HG03025 (cell line): ENCODE measurements around the gene ARHGAP10.
"Not testable (repeated sequence)": the region's sequence is repeated elsewhere in the genome, so short reads cannot be mapped to it uniquely, and the experiment has no call there.

Experiments used
- ATAC-seq: cut with Tn5 transposase; IDR thresholded peaks from one replicate; pipeline ENCODE4 v1.9.1; 2021; ENCODE audit warnings: mild to moderate bottlenecking, moderate library complexity; ENCODE audit not compliant: unreplicated experiment, low FRiP score

The ARHGAP10 gene

DNA sequence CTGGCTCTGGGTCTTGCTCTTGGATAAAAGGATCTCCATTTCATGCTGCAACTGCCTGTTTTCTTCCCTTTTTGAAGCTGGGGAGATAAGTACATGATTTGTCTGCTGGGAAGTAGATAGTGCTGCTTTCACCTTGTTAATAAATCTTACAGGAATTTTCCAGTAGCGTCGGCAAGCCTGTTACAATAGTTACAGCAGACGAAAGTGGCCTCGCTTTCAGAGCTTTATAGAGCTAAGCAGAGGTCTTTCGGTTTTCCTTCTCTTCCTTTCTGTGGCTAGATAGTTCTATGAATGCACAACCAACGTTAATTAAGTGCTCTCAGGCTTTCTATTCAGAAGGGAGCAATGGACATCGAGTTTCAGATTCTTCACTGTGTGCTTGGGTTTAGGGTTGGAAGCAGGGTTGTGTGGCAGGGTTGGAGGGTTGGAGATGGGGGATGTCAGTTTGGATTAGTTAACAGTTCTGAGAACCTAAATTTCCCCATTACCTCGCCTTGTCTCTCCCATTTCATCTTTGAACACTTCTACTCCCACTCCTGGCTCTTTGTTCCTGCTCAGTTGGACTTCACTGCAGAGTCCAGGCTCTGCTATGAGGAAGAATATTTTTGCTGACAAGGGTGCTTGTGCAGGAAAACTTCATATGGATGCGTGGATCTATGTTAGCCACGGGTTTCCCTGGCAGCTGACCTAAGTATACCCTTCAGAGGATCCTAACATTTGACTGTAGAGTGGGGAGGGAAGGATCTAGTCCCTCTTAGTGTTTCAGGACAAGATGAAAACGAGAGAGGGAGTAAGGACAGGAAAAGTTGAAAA lies 237.9 kb downstream of the ARHGAP10 start:
- peak; percentile 78 for ATAC-seq

DNA sequence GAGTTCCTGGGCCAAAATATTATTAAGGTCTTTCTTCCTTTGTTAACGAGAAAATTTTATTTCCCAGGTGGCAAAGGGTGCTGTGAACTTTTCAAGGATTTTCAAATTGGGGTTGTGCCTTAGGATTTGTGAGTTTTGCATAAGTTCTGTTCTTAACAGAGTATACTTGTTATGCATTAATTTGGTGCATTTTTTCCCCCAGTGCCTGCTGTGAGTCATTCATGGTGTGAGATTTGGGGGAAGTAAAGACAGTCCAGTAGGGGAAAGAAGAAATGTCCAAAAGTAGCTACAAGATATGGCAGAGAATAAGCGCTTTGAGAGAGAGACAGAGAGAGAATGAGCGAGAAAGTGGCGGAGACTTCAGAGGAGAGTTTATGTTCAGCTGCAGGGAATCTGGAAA lies 239.2 kb downstream of the ARHGAP10 start:
- no peak for ATAC-seq

DNA sequence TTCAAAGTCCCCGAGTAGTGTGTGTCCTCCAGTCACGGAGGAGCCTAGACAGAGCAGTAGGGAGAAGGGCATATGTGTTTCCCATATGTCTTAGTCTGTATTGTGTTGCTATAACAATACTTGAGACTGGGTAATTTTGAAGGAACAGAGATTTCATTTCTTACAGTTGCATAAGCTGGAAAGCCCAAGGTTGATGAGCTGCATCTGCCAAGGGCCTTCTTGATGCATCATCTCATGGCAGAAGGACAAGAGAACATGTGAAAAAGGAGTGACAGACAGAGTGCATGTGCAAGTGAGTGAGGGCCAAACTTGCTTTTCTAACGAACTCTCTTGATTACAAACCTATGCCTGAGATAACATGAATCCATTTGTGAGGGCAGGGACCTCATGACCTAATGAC lies 243.4 kb downstream of the ARHGAP10 start:
- no peak for ATAC-seq

DNA sequence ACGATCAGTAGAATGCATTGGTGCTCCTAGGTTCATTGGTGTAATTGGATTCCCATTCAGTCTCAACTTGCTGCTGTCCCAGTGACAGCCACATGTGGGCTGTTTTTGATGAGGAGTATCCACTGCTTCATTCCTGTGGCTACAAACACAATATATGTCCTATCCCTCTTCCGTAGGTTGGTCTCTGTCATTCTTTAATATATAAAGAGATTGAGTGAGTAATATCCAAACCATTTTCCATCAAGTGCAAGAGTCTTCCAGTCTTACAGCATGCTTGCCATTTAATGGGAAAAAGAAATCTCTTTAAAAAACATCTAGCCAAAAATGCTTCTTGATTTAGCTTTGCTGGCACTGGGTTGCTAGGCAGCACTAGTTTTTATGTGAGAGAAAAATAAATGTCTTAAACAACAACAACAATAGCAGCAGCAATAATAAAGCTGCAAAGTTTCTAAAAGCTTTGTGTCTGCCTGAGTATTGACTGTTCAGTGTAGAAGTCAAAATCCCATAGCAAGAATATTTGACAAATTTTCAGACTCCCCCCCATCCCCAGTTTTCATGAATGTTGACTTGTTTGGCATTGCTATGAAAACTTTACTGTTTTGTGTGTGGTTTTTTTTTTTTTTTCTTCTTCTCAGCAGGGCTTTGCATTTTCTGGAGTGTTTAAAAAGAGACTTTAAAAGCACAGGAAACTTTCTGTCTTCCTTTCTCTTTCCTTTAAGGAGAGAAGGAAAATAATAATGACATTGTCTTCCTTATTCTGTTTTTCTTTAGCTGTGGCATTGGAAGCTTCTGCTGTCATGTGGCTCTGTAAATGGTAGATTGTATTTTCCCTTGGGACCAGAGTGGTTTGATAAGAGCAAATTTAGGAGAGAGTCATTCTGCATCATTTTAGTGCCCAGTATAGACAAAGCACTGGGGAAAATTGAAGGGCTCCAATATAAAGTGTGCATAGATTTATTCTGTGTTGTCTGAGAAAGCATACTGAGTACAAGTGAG lies 244.3 kb downstream of the ARHGAP10 start:
- no peak for ATAC-seq

DNA sequence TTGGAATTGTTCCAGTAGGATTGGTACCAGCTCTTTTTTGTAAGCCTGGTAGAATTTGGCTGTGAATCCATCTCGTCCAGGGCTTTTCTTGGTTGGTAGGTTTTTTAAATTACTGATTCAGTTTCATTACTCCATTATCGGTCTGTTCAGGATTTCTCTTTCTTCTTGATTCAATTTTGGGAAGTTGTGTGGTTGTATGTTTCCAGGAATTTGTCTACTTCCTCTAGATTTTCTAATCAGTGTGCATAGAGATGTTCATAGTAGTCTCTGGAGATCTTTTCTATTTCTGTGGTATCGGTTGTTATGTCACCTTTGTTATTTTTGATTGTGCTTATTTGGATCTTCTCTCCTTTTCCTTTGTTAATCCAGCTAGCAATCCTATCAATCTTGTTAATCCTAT lies 248.7 kb downstream of the ARHGAP10 start:
- no peak for ATAC-seq

DNA sequence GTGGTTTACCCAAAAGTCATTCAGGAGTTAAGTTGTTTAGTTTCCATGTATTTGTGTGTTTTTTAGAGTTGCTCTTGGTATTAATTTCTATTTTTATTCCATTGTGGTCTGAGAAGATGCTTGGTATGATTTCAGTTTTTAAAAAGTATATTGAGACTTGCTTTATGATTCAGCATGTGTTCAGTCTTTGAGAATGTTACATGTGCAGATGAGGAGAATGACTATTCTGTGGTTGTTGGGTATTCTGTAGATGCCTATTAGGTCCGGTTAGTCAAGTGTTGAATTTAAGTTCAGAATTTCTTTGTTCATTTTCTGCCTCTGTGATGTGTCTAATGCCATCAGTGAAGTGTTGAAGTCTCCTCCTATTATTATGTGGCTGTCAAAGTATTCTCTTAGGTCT lies 249.4 kb downstream of the ARHGAP10 start:
- peak; percentile 96 for ATAC-seq

DNA sequence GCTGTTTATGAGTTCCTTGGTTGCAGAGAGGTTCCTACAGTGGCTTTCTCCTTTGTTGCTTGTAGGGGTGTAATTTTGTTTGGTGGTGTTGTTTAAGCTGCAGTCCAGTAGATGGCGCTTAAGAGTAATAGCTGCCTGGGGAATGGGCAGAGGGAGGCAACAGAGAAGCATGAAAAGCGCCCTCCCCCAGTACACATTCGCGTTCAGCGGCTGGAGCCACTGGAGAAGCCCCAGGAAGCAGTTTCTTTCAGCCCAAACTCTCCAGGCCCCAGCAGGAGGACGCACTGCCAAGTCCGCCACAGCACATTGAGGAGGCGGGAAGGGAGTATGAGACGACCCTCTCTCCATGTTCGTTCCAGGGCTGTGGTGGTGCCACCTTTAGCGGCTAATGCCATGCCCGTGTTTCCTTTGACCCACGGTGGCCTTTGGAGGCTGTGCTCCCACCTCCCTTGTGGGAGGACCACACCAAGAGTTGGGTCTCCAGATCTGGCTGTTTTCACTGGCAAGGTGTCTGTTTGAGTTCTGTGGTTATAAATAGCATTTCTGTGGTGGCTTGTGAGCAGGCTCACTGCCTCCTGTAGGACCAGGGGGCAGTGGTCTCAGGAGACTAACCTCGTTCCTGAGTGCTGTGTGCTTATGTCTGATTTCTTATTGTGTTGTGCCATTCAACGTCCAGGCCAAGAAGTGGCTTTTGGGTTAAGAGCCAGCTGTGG lies 252.3 kb downstream of the ARHGAP10 start:
- ATAC-seq, result no peak

DNA sequence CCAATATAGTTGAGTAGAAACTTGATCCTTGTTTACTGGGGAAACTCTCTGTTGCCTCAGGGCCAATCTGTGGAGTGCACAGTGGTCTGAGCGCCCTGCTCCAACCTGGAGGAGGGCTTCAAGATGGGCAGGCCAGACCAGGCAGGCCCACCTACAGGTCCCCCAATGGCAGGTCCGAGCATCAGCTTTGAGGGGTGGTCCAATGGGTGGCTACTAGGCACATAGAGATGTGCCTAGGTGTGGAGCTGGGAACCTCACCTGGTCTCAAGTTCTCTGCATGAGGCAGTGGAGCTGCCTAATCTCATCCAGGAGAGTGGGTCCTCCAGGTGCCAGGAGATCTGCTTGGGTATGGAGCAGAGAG lies 252.9 kb downstream of the ARHGAP10 start:
- no peak for ATAC-seq

DNA sequence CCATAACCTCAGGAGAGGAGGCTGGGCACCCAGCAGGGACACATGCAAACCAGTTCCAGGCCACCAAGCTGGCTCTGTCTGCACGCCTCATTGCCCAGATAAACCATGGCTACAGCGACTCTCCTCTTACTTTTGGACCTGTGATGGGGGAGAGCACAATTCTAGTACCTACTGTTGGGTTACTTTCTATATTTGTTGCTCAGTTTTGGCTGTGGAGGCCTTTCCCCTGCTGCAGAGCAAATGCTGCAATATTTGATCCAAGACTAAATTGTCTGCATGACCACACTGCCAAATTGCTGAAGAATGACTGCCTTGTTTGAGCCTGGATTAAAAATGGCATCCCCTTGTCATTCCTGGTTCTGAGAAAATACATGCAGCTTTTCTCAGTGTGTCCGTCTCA lies 253.5 kb downstream of the ARHGAP10 start:
- no peak for ATAC-seq

DNA sequence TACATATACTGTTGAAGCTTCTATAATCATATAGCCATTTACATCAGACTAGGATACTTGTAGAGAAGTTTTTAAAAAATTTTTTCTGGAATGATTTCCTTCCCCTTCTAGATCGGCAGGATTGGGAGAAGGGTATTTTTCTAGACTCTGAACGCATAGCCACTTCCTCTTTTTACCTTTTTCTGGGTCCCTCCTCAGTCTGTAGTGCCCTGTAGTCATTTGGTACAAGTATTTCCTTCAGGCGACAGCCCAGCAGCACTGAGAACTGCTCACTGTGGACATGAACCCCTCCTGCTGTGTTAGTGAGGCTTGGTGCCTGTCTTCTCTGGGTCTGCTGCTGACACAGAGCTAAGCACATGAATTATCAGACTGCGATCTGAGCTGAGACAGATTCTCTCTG lies 255.4 kb downstream of the ARHGAP10 start:
- ATAC-seq, result peak; percentile 52

DNA sequence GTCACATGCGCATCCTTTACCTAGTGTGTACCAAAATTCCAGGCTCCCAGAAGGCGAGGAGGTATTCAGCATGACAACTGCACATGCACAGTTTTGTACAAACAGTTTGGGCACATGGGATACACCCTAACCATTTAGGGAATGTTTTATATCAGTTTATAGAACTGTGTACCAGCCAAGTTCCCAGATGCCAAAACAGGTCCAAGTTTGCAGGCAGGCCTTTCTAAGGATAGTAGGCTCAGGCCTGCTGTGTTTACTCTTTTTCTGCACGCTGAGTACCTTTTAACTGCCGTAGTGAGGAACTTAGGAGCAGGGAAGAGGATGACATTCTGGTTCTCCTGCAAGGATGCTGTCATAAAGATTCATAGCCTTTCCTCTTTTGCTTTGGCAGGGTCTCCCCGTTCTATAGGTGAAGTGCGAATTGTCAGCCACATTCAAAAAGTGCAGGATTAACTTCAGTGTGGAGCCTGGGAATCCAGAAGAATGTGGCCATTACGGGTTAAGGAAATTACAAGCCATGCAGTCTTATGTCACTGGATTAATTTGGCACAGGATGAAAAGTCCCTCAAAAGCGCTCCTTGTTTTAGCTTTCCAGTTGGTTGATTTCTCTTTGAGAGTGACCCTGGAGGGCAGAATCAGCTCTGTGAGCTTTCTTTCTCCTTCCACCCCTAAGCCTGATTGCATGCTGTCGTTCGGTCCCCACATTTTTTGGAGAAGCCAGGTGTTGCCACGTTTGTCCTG lies 259.8 kb downstream of the ARHGAP10 start:
- ATAC-seq, result no peak

DNA sequence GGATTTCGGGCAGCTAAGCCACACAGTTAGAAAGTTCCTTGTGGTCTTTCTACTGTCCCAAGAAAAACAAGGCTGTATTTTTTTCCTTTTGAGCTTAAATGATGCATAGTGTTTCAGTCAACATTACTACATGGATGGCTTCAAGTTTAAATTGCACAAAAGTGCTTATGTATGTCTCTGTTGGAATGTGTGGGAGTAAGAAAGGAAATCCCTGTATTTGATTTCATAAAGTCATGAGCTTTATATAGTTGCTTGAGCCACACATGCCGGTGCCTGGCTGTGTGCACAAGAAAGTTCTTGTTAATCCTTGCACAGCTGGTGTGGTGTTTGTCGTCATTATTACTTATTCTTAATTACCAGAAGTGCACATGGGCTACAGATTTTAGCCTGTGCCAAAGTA lies 262.2 kb downstream of the ARHGAP10 start:
- ATAC-seq, result no peak

DNA sequence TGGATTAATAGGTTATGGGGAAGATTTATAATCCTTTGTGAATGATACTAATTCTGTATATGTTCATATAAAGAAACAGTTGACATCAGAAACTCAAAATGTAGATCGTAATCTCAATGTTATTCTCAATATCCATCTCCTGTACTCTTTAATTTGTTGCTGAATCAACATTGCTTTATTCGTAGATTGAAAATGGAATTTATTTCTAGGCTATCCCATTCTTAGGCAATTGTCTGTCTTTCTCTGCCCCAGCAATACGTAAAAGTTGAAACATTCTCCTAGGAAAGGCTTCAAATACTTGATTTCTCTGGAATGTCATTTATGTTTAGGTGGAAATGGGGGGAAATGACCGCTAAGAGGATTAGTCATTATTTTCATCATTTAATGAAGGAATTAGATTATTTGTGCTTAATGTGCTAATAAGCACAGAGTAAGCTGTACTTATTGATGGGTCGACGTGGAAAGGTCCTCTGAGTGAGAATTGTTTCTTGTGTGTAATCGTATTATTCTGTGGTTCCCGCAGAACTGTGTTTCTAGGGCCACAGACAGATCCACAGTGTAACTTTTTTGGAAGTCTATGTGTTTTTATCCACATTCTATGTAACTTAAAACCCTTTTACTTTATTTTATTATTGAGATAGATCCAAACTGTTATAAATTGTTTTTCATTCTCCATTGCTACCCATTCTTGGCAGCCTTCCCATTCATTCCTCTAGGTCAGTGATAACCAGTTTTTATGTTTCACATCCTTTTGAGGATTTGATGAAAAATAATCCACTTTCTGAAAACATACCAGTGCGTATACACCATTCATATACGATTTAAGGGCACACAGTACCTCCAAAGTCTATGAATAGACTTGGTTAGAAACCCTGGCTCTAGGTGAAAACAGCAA lies 262.9 kb downstream of the ARHGAP10 start:
- no peak for ATAC-seq

DNA sequence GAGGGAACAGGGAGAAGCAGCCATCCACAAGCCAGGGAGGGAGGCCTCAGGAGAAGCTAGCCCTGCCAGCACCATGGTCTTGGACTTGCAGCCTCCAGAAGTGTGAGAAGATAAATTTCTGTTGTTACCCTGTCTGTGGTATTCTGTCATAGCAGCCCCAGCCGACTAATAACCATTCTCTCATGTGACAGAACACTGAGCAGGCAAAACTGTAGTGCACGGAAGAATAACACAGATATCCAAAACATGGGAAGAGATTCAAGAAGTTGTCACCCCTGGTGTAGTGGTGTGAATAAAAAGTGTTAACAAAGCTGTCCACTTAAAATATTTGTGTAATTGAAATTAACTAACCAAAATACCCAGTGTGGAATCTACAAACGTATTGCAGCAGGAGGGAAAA lies 265.0 kb downstream of the ARHGAP10 start:
- no peak for ATAC-seq

DNA sequence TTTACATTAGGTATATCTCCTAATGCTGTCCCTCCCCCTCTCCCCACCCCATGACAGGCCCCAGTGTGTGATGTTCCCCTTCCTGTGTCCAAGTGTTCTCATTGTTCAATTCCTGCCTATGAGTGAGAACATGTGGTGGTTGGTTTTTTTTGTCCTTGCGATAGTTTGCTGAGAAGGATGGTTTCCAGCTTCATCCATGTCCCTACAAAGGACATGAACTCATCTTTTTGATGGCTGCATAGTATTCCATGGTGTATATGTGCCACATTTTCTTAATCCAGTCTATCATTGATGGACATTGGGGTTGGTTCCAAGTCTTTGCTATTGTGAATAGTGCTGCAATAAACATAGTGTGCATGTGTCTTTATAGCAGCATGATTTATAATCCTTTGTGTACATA lies 268.1 kb downstream of the ARHGAP10 start:
- ATAC-seq, result not testable (repeated sequence)

DNA sequence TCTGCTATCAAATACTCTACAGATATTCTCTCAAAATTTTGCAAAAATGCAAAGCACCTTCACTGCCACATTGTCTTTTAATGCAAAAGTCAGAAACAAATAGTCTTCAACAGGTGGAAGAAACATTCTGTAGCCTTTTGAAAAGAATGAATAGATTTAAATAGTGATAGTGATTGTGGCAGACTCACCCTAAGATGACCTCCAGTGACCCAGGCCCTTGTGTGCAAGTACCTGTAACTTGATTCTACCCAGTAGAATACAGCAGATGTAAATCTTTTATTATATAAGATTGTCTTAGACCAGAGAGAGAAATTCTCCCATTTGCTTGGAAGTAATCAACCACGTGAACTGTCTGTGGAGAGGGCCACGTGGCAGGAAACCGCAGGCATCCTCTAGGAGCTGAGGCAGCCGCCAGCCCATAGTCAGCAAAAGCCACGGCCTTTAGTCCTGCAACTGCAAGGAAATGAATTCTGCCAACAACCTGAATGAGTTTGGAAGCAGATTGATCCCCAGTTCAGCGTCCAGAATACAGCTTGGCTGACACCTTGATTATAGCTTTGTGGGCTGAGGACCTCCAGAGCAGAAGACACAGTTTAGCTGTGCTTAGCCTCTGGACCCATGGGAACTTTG lies 272.5 kb downstream of the ARHGAP10 start:
- no peak for ATAC-seq

DNA sequence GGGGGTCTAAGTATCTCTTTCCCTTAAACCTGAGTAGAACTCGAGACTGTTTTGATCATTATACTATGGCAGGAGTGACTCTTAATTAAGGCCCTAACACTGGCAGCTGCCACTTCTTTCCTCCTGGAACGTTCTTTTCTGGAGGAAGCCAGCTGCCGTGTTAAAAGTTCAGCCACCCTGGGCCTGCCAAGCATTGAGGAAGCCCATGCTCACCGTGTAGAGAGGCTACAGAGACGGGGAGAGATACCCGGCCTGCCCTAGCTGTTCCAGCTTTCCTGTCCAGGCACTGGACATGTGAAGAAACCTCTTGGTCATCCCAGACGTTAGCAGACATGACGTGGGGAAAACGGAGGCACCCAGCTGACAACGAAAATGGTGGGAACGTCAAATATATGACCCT lies 274.1 kb downstream of the ARHGAP10 start:
- no peak for ATAC-seq

DNA sequence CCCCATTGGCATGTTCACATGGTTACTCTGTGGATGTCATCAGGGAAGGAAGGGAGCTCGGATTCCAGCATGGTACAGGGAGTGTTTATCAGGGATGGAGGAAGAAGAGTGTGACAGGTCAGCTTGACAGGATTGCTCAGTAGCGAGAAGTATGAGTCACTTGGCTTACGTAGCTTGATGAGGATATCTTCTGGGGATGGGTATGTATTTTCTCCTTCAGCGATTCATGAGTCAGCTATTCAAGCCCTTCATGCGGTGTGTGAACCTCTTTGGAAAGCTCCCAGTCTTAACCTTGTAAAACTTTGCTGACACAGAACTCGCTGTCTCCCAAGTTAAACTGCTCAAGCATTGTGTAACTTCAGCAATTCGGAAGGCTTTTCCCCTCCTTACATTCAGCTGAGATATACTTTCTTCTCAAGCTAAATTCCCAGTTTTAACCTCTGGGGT lies 275.4 kb downstream of the ARHGAP10 start:
- ATAC-seq, result no peak

DNA sequence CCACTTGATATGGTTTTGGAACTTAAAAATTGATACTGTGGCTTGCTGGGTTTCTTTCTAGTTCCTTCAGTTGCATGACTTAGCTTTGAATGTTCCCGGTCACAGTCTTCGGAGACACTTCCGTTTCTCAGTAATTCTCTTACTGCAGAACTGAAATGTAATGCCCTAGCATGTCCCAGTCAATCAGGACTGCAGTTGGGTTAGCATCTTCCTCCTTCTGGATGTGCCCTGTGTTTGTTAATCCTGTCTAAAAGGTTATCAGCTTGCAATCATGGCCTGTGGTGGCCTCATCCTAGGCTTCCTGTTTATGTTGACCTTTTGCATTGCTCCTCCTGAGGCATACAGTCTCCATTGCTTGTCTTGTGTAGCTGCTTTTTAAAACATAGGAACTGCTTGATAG lies 275.9 kb downstream of the ARHGAP10 start:
- ATAC-seq, result no peak
